Fibroblast of upper back skin (primary cell): ENCODE data around the gene NAALADL2.
"Not testable (repeated sequence)": the region's sequence is repeated elsewhere in the genome, so short reads cannot be mapped to it uniquely, and the experiment has no call there.

Source experiments
- DNase-seq: peaks from one replicate; pipeline ENCODE4 v3.0.0-alpha.2; 2013

The NAALADL2 gene

DNA sequence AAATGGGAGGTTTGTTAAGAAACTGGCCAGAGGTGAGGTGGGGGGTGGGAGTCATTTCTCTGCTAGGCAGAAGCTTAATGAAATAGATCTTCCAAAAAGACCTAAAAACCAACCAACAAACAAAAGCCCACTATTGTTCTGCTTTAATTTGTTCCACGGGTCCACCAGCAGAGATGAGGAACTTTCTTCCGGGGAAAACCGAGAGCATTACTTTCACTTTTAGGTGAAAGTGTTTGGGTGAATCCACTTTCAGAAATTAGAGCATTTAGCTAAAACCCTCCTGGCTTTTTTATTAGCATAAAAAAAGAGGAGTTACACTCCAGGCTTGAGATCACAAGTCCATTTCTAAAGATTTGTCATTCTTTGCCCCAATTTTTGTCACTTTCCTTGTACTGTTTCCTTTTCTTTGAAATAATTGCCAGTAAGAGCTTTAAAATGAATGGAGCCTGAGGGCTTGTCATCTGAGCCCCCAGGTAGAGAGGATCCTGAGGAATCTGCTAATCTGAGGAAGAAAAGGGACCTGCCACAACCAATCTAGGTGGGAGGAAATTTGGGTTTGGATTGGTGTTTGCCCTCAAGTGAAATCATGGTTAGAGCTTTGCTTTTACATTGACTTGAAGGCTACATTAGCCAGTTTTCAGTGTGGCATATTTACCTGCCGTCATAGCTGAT is 667.6 kb downstream of the NAALADL2 start:
- no peak for DNase-seq

DNA sequence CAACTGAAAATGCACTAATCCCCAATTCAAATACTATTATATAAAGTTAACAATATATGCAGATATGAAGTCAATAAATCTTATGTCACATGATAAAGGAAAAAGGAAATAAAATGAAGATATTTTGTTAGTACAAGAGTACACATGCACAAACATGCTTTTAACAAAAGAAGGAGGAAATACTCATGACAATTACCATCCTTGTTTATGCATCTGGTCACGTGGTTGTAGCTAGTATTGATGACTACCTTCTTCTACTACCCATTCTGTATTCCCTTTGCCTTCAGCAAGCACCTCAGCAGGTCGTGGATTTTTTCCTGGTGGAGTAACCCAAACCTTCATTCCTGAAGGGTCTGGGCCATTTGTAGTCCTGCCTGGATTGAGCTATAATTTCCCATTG is 669.6 kb downstream of the NAALADL2 start:
- not testable (repeated sequence) for DNase-seq

- no peak for DNase-seq
These were observed 676.2 kb downstream of the NAALADL2 start for GRCh38 chr3:175535351-175535750.

GRCh38 chr3:175546115-175546514 is 687.0 kb downstream of the NAALADL2 start:
- no peak for DNase-seq

GRCh38 chr3:175552929-175553328 is 693.8 kb downstream of the NAALADL2 start:
- no peak for DNase-seq

DNA sequence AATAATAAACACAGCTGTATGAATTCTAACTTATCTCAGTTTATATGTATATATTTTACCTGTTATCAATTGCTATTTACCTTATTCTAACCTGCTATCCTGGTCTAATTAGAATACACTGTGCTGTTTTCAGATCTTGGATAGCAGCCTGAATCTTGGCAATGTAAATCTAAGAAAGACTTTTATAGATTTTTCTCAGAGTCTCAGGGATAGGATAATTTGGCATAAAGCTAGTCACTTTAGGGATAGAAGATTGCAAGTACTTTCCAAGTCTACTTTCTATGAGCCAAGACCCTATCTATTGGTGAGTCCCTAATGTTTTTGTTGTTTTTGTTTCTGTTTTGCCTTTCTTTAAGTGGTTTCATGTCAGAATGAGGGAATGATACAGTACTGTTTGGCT is 695.7 kb downstream of the NAALADL2 start:
- no peak for DNase-seq

DNA sequence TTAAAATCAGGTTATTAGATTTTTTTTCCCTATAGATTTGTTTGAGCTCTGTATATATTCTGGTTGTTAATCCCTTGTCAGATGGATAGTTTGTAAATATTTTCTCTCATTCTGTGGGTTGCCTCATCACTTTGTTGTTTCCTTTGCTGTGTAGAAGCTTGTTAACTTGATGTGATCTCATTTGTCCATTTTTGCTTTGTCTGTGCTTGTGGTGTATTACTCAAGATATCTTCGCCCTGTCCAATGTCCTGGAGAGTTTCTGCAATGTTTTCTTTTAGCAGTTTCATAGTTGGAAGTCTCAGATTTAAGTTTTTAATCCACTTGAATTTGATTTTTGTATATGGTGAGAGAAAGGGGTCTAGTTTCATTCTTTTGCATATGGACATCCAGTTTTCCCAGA is 699.1 kb downstream of the NAALADL2 start:
- no peak for DNase-seq

DNA sequence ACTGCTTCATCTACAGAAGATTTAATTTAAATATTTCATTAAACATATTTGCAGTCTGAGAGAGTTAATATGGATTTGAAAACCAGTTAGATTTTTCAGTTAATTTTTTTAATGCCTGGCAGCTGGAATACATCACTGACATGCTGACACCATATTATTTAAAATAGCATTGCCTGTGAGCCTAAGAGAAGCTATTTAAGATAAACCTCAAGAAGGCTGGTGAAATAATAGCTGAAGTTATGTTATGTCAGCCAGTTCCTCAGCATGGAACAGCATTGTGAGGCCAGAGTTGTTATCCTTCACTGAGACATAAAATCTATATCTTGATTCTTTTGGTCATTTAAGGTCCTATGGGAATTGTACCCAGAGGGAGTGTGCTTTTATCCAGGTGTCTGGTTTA is 705.2 kb downstream of the NAALADL2 start:
- DNase-seq, result peak; percentile 10

DNA sequence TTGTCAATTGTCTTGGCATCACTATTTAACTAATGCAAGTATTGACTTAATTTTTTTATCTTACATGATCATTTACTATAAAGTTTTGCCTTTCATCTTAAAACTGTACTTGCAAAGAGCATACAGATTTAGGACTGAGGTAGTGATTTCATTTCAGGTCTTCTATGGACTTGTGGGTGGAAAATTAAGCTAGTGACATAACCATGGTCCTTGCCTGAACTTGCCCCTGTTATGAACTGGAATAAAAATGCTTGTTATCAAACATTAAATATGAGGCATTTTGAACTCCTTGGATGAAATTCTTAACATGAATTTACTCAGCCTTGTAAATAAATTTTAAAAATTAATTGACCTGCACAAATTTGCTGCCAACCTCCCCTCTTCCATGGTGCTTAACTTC is 712.0 kb downstream of the NAALADL2 start:
- DNase-seq, result no peak

DNA sequence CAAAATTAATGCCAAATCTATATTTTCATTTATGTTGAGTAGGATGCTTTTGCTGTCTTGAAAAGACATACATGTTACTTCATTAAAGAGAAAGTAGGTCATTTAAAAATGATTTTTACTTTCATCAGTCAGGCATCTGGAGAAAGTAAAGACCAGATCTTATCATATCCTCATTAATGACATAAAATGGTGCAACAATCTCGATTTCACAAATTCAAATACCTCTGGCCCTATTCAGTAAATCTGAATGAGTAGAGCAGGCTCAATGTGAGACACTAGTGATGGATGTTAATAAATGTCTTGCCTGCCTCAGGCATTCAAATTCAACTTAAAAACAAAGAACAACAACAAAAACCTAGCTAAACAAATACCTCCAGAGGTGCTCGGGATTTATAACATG is 714.1 kb downstream of the NAALADL2 start:
- no peak for DNase-seq

DNA sequence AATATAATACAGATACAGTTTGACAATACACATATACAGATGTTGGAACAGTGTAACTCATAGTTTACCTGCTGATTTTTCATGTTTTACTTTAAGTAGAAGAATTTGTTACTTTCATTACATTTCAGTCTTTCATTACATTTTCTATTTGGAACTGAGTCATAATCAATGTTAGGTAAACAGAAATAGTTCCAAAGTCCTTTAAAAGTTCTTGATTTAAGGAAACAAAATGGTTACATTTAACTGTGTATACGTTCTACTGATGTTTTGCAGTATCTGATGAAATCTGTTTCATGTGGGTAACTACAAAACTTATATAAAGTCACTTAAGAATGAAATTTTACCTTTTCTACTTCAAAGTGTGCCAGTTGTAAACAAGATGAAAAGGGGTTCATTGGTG is 721.2 kb downstream of the NAALADL2 start:
- no peak for DNase-seq

- DNase-seq, result peak; percentile 39
These were observed 726.8 kb downstream of the NAALADL2 start for GRCh38 chr3:175585898-175586297.

- no peak for DNase-seq
These were observed 731.6 kb downstream of the NAALADL2 start for GRCh38 chr3:175590745-175591144.

DNA sequence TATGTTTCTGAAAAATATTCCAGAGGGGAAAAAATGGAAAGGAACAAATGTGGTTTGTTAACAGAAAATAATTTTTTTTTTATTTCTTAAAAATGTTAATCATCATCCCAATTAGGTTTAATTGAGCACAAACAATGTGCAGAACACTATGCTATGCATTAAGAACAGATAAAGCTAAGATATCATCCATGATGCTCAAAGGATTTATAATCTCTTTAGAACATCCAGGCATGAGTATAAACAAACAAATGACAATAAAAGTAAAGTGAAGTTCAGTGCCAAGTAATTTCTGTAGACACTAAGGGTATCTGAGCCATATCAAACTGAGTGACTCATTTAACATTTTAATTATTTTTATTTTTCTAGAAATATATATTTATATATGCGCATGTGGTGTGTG is 732.2 kb downstream of the NAALADL2 start:
- no peak for DNase-seq

GRCh38 chr3:175593331-175593730 is 734.2 kb downstream of the NAALADL2 start:
- DNase-seq, result no peak

GRCh38 chr3:175598740-175599139 is 739.6 kb downstream of the NAALADL2 start:
- no peak for DNase-seq

- no peak for DNase-seq
These were observed 742.4 kb downstream of the NAALADL2 start for GRCh38 chr3:175601521-175601920.

DNA sequence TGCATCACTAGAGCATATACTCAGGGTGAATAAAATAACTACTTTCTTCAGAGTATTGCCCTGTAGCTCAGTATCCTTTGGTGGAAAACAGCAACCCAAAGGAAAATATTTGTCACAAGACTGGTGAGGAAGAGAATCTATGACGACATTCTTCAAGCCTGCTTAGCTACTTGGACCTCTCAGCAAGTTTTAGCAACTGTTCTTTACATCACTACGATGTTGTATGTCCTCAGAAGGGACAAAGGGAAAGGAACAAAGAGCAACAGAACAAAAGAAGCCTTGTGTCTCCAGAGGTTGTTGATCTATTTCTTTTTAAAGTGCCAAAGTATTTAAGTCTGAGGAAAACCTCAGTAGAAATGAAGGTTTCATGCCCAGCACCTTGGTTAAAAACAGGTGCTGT is 746.7 kb downstream of the NAALADL2 start:
- no peak for DNase-seq

GRCh38 chr3:175606650-175607318 is 747.6 kb downstream of the NAALADL2 start:
- DNase-seq, result no peak

DNA sequence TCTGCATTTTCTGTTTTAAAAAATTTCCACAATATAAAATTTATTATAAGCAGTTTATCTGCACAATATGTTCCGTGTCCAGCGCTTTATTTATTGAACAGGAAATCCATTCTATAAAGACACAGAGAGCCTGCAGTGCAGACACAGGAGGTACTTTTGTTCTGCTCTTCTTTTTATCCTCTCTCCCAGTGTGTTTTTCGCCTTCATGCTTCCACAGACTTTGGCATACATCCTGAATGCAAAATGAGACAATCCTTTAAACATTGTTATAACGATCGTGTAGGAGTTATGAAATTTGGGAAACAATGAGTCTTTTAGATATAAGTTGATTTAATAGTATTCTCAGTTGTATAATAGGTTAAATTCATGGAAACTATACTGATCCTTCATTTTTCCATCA is 749.2 kb downstream of the NAALADL2 start:
- DNase-seq, result no peak

GRCh38 chr3:175608911-175609310 is 749.8 kb downstream of the NAALADL2 start:
- DNase-seq, result no peak

GRCh38 chr3:175612487-175613196 is 753.5 kb downstream of the NAALADL2 start:
- no peak for DNase-seq

GRCh38 chr3:175614107-175614506 is 755.0 kb downstream of the NAALADL2 start:
- not testable (repeated sequence) for DNase-seq

GRCh38 chr3:175617247-175617646 is 758.1 kb downstream of the NAALADL2 start:
- DNase-seq, result no peak
